Nasal cavity respiratory epithelium epithelial cell of viscerocranial mucosa (primary cell): ENCODE results near the gene CUX1. TPM values are rescaled to one million over a fixed set of nuclear protein-coding genes. Genes with fewer than 3 reads are reported as not detected.

Source experiments
- total RNA-seq: library from RNA; depleted of rRNA; stranded (reverse); fragments of >200 nt; gene quantifications from 2 replicates; pipeline ENCODE4 v1.2.3, GENCODE V29; 2014

The CUX1 gene
- total RNA-seq = 32.8 and 95.0 TPM in 2 replicates

GRCh38 chr7:101817471-101818286 lies at the start of gene CUX1:
TSS of gene CUX1 (plus strand) at chr7:101817626. CDS start at chr7:101817640, 14 bp downstream.

GRCh38 chr7:102286237-102287110 lies 469.0 kb downstream of the CUX1 start, which contains the start of gene SH2B2:
TSS of gene SH2B2 (plus strand) at chr7:102286868. CDS start at chr7:102300551, 13,683 bp downstream.

Other genes with a start within 250 kb of the CUX1 start
- gene MYL10, start 188.3 kb upstream of the CUX1 start, total RNA-seq = not detected in 2 replicates